Large intestine (tissue), 3 donors: ENCODE results near the gene AAR2. TPM values are rescaled to one million over a fixed set of nuclear protein-coding genes. Genes with fewer than 3 reads are reported as not detected.

Experiments
- DNase-seq, 2 donors: peaks; one replicate each; pipeline versions ENCODE4 v3.0.0 to v3.0.0-alpha.2; 2013
- H3K27ac ChIP-seq: one replicate; pipeline ENCODE4 v1.5.1; 2013; ENCODE audit warnings: low read length
- H3K27me3 ChIP-seq: 2 replicates; pipeline ENCODE4 v1.6.1; 2013; ENCODE audit warnings: low read length; ENCODE audit not compliant: control insufficient read depth, insufficient read depth
- H3K36me3 ChIP-seq: 2 replicates; pipeline ENCODE4 v1.6.1; 2013; ENCODE audit warnings: low read length; ENCODE audit not compliant: control insufficient read depth, insufficient read depth
- H3K4me1 ChIP-seq: one replicate; pipeline ENCODE4 v1.6.1; 2013; ENCODE audit warnings: low read length; ENCODE audit not compliant: control insufficient read depth, insufficient read depth
- H3K4me3 ChIP-seq: one replicate; pipeline ENCODE4 v1.5.1; 2013; ENCODE audit warnings: low read length
- H3K9me3 ChIP-seq: one replicate; pipeline ENCODE4 v1.6.1; 2013; ENCODE audit warnings: mild to moderate bottlenecking, low read depth, low read length, moderate library complexity; ENCODE audit not compliant: control insufficient read depth
- WGBS: methylation state at CpG from one replicate; pipeline ENCODE4 v1.1.5; 2013; ENCODE audit warnings: low lambda C conversion rate; ENCODE audit not compliant: insufficient coverage; 5-methylcytosine and 5-hydroxymethylcytosine counted together
- polyA plus RNA-seq: library from polyadenylated mRNA; unstranded; fragments of 120-200 nt; gene quantifications from one replicate; pipeline ENCODE4 v1.2.1, GENCODE V29; 2013

The AAR2 gene
- polyA plus RNA-seq, 1 donor: 29.1 TPM

- Histone ChIP-seq H3K9me3 (no peaks in the 10 kb centered on the region), H3K4me3 (no peak overlapping the region), H3K27me3 (no peaks in the 10 kb centered on the region), H3K27ac (no peak overlapping the region), H3K4me1 (no peaks in the 10 kb centered on the region), H3K36me3 (peaks cover 59% of the 10 kb centered on the region)
- no peak for DNase-seq
- WGBS: no CpG with 5 or more reads among the region's 9 CpGs
These were observed 16.8 kb downstream of the AAR2 start for GRCh38 chr20:36253036-36253435.

GRCh38 chr20:36254076-36254475 lies 17.8 kb downstream of the AAR2 start:
- H3K4me1 ChIP-seq: no peaks in the 10 kb centered on the region
- H3K9me3 ChIP-seq: no peaks in the 10 kb centered on the region
- no CpG with 5 or more reads among the region's 2 CpGs for WGBS
- peaks cover 50% of the 10 kb centered on the region for H3K36me3 ChIP-seq
- H3K4me3 ChIP-seq: no peak overlapping the region
- no peaks in the 10 kb centered on the region for H3K27me3 ChIP-seq
- H3K27ac ChIP-seq: no peak overlapping the region
- no peak for DNase-seq

- Histone ChIP-seq H3K27ac (no peak overlapping the region), H3K4me3 (no peak overlapping the region), H3K9me3 (no peaks in the 10 kb centered on the region), H3K4me1 (no peaks in the 10 kb centered on the region), H3K36me3 (peaks cover 47% of the 10 kb centered on the region), H3K27me3 (no peaks in the 10 kb centered on the region)
- DNase-seq: no peak
- WGBS: no CpG with 5 or more reads among the region's 12 CpGs
These were observed 19.2 kb downstream of the AAR2 start for GRCh38 chr20:36255445-36255844.

GRCh38 chr20:36259177-36260061 lies 23.1 kb downstream of the AAR2 start:
- H3K9me3 ChIP-seq: no peaks in the 10 kb centered on the region
- H3K36me3 ChIP-seq: peaks cover 21% of the 10 kb centered on the region
- DNase-seq: no peak
- H3K4me3 ChIP-seq: no peak overlapping the region
- no peak overlapping the region for H3K27ac ChIP-seq
- H3K27me3 ChIP-seq: no peaks in the 10 kb centered on the region
- no peaks in the 10 kb centered on the region for H3K4me1 ChIP-seq
- WGBS: 20% methylated on average over 2 of the region's 16 CpGs

- DNase-seq: no peak
- peaks cover 18% of the 10 kb centered on the region for H3K36me3 ChIP-seq
- H3K27ac ChIP-seq: no peak overlapping the region
- H3K9me3 ChIP-seq: no peaks in the 10 kb centered on the region
- H3K4me1 ChIP-seq: no peaks in the 10 kb centered on the region
- WGBS: 40% methylated on average over 2 of the region's 7 CpGs
- H3K4me3 ChIP-seq: no peak overlapping the region
- H3K27me3 ChIP-seq: no peaks in the 10 kb centered on the region
These were observed 24.0 kb downstream of the AAR2 start for GRCh38 chr20:36260316-36260715.

GRCh38 chr20:36261389-36262105 lies 25.3 kb downstream of the AAR2 start:
- Histone ChIP-seq H3K4me1 (no peaks in the 10 kb centered on the region), H3K4me3 (no peak overlapping the region), H3K27ac (no peak overlapping the region), H3K9me3 (no peaks in the 10 kb centered on the region), H3K27me3 (no peaks in the 10 kb centered on the region), H3K36me3 (peaks cover 6% of the 10 kb centered on the region)
- WGBS: no CpG with 5 or more reads among the region's 12 CpGs
- no peak for DNase-seq

GRCh38 chr20:36262440-36262839 lies 26.2 kb downstream of the AAR2 start:
- Histone ChIP-seq H3K36me3 (no peaks in the 10 kb centered on the region), H3K27me3 (no peaks in the 10 kb centered on the region), H3K27ac (no peak overlapping the region), H3K9me3 (no peaks in the 10 kb centered on the region), H3K4me3 (no peak overlapping the region), H3K4me1 (no peaks in the 10 kb centered on the region)
- no CpG with 5 or more reads among the region's 12 CpGs for WGBS
- no peak for DNase-seq

GRCh38 chr20:36264426-36265246 lies 28.4 kb downstream of the AAR2 start:
- DNase-seq: no peak
- Histone ChIP-seq H3K4me3 (no peak overlapping the region), H3K4me1 (no peaks in the 10 kb centered on the region), H3K27me3 (no peaks in the 10 kb centered on the region), H3K36me3 (no peaks in the 10 kb centered on the region), H3K27ac (no peak overlapping the region), H3K9me3 (no peaks in the 10 kb centered on the region)
- WGBS: no CpG with 5 or more reads among the region's 20 CpGs

GRCh38 chr20:36266189-36266588 lies 29.9 kb downstream of the AAR2 start:
- Histone ChIP-seq H3K27ac (no peak overlapping the region), H3K9me3 (no peaks in the 10 kb centered on the region), H3K4me3 (no peak overlapping the region), H3K27me3 (no peaks in the 10 kb centered on the region), H3K4me1 (no peaks in the 10 kb centered on the region), H3K36me3 (no peaks in the 10 kb centered on the region)
- no CpG with 5 or more reads among the region's 6 CpGs for WGBS
- no peak for DNase-seq
